ENCODE measurements around the gene ARID2. TPM values are rescaled to one million over a fixed set of nuclear protein-coding genes. Genes with fewer than 3 reads are reported as not detected.

The ARID2 gene
- total RNA-seq, 4 donors from 2014 or later, result 32.1 to 79.1 (median 41.5) TPM

DNA sequence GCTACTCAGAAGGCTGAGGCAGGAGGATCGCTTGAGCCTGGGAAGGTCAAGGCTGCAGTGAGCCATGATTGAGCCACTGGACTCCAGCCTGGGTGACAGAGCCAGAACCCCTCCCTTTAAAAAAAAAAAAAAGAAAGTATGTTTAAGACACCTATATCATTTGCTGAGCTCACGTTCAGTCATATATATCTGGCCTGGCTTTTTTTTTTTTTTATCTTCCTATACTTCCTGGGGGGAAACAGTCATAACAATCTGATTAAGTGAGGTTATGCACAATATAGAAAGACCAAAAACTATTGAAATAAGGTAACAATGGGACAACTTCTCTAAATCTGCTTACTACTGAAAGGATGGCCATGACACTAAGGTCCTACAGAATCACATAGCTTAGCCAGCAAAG, 9.4 kb upstream of the ARID2 start:
- DNase-seq (ENCODE audit: low spot score in 2 of 2), result no peak
- Histone ChIP-seq H3K27me3 (no peaks in the 10 kb centered on the region), H3K27ac (no peak overlapping the region), H3K4me3 (no peak overlapping the region), H3K4me1 (peaks cover 40% of the 10 kb centered on the region), H3K9me3 (no peaks in the 10 kb centered on the region), H3K36me3 (no peaks in the 10 kb centered on the region)
- TF ChIP-seq POLR2A (IDR thresholded peaks at IDR 0.05) (no peak), POLR2AphosphoS5 (IDR thresholded peaks at IDR 0.05) (no peak), EP300 (IDR thresholded peaks at IDR 0.05) (no peak)
- TF ChIP-seq, protein P1, sequence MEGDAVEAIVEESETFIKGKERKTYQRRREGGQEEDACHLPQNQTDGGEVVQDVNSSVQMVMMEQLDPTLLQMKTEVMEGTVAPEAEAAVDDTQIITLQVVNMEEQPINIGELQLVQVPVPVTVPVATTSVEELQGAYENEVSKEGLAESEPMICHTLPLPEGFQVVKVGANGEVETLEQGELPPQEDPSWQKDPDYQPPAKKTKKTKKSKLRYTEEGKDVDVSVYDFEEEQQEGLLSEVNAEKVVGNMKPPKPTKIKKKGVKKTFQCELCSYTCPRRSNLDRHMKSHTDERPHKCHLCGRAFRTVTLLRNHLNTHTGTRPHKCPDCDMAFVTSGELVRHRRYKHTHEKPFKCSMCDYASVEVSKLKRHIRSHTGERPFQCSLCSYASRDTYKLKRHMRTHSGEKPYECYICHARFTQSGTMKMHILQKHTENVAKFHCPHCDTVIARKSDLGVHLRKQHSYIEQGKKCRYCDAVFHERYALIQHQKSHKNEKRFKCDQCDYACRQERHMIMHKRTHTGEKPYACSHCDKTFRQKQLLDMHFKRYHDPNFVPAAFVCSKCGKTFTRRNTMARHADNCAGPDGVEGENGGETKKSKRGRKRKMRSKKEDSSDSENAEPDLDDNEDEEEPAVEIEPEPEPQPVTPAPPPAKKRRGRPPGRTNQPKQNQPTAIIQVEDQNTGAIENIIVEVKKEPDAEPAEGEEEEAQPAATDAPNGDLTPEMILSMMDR (IDR thresholded peaks at IDR 0.05), result no peak
- 89% methylated on average over 2 of the region's 2 CpGs for WGBS

DNA sequence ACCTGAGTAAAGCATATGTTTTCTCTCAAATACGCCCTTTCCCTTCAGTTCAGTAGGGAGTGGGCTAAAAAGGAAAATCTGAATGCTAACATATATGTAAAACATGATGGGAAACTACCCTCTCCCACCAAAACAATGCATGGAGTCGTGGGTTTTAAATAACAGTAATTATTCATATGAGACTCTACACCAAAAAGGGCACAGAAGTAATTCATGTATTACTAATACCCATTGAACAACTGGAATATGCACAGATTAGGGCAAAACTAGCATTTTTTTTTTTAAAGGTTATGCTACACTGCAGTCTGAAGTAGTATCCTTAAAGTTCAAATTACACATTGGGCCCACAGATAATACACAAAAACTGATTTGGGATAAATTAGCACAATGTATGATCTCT, 8.1 kb upstream of the ARID2 start:
- TF ChIP-seq POLR2A (IDR thresholded peaks at IDR 0.05) (no peak), POLR2AphosphoS5 (IDR thresholded peaks at IDR 0.05) (no peak), EP300 (IDR thresholded peaks at IDR 0.05) (no peak)
- TF ChIP-seq, protein P1 (IDR thresholded peaks at IDR 0.05), result no peak
- 91% methylated on average over 2 of the region's 2 CpGs for WGBS
- no peak overlapping the region for H3K4me3 ChIP-seq
- H3K27ac ChIP-seq, result no peak overlapping the region
- no peaks in the 10 kb centered on the region for H3K27me3 ChIP-seq
- no peaks in the 10 kb centered on the region for H3K36me3 ChIP-seq
- peaks cover 49% of the 10 kb centered on the region for H3K4me1 ChIP-seq
- DNase-seq (ENCODE audit: low spot score in 2 of 2), result no peak
- H3K9me3 ChIP-seq, result no peaks in the 10 kb centered on the region

DNA sequence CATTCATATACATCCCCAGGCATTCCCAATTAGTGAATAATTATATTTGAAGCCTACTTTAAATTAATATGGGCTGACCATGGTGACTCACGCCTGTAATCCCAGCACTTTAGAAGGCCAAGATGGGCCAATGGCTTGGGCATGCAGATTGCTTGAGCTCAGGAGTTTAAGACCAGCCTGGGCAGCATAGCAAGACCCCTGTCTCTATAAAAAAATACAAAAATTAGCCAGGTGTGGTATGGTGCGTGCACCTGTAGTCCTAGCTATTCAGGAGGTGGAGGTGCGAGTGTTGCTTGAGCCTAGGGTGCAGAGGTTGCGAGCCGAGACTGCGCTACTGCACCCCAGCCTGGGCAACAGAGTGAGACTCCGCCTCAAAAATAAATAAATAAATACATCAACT, 7.6 kb upstream of the ARID2 start:
- Histone ChIP-seq H3K27ac (no peak overlapping the region), H3K4me3 (no peak overlapping the region), H3K36me3 (no peaks in the 10 kb centered on the region), H3K9me3 (no peaks in the 10 kb centered on the region), H3K27me3 (no peaks in the 10 kb centered on the region), H3K4me1 (peaks cover 49% of the 10 kb centered on the region)
- TF ChIP-seq POLR2AphosphoS5 (IDR thresholded peaks at IDR 0.05) (no peak), EP300 (IDR thresholded peaks at IDR 0.05) (no peak), POLR2A (IDR thresholded peaks at IDR 0.05) (no peak)
- TF ChIP-seq, protein P1 (IDR thresholded peaks at IDR 0.05), result no peak
- DNase-seq (ENCODE audit: low spot score in 2 of 2), result no peak
- WGBS, result 95% methylated on average over 7 of the region's 7 CpGs

DNA sequence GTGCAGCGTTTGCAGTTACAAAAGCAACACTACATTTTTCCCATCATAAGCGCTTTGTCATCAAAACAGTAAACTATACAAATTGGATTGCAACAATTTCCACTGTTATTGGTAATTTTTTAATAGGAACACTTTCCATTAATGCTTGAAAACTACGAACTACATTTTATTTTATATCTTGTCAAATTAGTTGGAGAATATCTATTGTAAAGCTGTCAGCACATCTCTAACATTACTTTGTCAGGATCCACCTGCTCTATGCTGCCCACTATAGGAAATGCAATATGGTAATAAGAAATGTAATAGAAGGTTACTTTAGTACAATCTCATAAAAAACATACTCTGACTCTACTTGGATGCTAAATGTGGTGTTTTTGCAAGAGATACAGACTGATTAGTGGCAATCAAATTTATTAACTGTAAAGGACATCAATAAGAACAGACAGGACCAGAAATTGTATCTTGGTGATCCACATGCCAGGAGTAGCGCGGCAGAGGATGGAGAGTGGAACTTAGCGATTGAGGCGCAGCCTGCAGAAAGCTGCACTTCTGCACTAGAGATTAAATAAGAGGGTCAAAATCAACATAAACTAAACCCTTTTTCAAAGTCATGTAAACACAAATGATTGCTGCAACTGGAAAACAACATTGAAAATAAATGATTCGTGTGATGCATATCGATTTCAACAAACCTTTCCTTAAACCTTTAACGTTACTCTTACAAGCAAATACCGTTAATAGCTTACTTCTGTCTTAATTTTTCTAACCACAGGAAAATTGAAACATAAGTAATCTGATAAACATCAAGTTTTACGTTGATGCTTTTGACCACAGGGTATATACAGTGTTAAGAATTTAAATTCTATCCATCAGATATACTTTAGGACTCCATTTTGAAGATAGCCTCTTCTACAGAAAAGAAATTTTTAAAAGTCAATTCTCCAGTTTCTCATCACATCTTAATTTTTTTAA, 3.6 kb upstream of the ARID2 start:
- TF ChIP-seq, protein P1 (IDR thresholded peaks at IDR 0.05), result peak; percentile 21 to 56
- no peak for TF ChIP-seq POLR2AphosphoS5 (IDR thresholded peaks at IDR 0.05)
- H3K4me3 ChIP-seq, result peak overlapping the region; percentile 88
- no peaks in the 10 kb centered on the region for H3K9me3 ChIP-seq
- WGBS, result 7% methylated on average over 12 of the region's 12 CpGs
- no peaks in the 10 kb centered on the region for H3K36me3 ChIP-seq
- no peak for DNase-seq (ENCODE audit: low spot score in 2 of 2)
- H3K27ac ChIP-seq, result peak overlapping the region; percentile 100
- H3K4me1 ChIP-seq, result peaks cover 55% of the 10 kb centered on the region
- no peaks in the 10 kb centered on the region for H3K27me3 ChIP-seq

DNA sequence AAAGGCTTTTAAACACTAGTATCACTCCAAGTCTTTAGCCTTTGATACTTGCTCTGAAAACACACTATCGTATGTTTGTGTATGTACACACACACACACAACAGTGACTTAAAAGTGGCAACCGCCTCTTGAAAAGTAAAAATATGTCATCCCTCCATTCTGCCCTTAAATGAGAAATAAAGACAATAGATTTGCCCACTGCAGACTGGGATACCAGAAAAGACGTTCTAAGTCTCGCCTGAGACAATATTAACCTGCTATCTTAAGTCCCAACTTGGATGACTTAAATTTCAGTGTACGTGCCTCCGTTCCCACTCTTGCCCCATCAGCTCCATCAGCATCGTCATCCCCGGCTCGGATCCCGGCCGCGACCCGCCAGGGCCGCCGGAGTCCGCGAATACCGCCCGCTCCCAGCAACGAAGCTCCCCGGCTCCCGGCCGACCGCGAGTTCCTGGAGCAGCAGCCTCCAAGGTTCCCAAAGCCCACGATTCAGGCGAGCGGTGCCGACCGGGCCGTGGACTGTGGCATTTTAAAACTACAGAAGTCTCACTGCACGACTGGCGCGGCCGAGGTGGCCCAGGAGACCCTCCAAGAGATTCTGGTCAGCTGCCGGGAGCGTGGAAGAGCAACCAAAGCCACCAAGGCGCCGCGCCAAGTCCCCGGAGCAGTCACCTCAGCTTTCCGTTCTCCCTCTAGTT, 2.8 kb upstream of the ARID2 start:
- peak overlapping the region; percentile 100 for H3K27ac ChIP-seq
- under 1% methylated on average over 36 of the region's 42 CpGs for WGBS
- H3K27me3 ChIP-seq, result no peaks in the 10 kb centered on the region
- H3K36me3 ChIP-seq, result no peaks in the 10 kb centered on the region
- TF ChIP-seq, protein P1 (IDR thresholded peaks at IDR 0.05), result no peak
- no peak for TF ChIP-seq POLR2A (IDR thresholded peaks at IDR 0.05)
- TF ChIP-seq POLR2AphosphoS5 (IDR thresholded peaks at IDR 0.05), result no peak
- no peak for TF ChIP-seq EP300 (IDR thresholded peaks at IDR 0.05)
- DNase-seq (ENCODE audit: low spot score in 2 of 2), result peak; percentile 81 to 86
- H3K4me3 ChIP-seq, result peak overlapping the region; percentile 88
- H3K9me3 ChIP-seq, result no peaks in the 10 kb centered on the region
- H3K4me1 ChIP-seq, result peaks cover 48% of the 10 kb centered on the region
